ENCODE data around the gene HOXB6. TPM values are rescaled to one million over a fixed set of nuclear protein-coding genes. Genes with fewer than 3 reads are reported as not detected.

The HOXB6 gene
- total and polyA plus RNA-seq, 2 experiments from 2014 or later: 0.12 TPM; not detected in 1

DNA sequence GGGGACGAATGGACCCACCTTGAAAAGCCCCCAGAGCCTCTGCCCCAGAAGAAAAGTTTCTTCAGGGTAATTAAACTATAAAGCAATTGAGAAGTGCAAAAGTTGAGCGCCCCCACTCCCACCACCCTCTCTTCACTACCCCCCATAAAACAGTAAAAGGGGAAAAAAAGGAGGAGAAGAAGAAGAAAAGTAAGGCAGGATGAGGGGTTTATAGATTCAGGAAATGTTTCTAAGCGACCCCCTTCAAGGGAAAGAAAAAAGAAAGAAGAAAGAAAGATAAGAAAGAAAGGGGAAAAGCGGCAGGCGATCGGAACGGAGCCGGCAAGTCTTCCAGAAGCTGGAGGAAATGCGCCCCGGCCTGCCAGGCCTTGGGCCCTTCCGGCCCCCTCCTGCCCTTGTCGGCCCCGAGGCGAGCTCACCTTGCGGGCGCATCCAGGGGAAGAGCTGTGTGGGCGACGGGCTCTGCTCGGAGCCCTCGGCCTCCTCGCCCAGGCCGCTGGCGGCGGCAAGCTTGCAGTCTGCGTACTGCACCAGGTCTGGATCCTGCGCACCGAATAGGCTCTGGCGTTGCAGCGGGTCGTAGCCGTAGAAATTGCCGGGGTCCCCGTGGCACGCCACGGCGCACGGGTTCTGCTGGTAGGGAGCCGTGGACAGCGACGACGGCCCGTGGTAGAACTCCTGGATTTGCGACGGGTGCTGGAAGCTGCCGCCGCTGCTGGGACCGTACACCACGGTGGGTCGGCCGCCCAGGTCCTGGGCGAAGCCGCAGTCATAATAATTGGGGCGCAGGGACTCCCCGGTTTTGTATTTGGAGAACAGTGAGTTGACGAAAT lies 9.3 kb upstream of the HOXB6 start:
- Histone ChIP-seq H3K4me3 (no peak overlapping the region), H3K36me3 (no peaks in the 10 kb centered on the region), H3K9me3 (ENCODE audit: low read depth) (no peaks in the 10 kb centered on the region), H3K27me3 (peaks cover 100% of the 10 kb centered on the region), H3K4me1 (ENCODE audit: low read depth) (peaks cover 8% of the 10 kb centered on the region), H3K27ac (no peak overlapping the region)
- TF ChIP-seq, protein P1, sequence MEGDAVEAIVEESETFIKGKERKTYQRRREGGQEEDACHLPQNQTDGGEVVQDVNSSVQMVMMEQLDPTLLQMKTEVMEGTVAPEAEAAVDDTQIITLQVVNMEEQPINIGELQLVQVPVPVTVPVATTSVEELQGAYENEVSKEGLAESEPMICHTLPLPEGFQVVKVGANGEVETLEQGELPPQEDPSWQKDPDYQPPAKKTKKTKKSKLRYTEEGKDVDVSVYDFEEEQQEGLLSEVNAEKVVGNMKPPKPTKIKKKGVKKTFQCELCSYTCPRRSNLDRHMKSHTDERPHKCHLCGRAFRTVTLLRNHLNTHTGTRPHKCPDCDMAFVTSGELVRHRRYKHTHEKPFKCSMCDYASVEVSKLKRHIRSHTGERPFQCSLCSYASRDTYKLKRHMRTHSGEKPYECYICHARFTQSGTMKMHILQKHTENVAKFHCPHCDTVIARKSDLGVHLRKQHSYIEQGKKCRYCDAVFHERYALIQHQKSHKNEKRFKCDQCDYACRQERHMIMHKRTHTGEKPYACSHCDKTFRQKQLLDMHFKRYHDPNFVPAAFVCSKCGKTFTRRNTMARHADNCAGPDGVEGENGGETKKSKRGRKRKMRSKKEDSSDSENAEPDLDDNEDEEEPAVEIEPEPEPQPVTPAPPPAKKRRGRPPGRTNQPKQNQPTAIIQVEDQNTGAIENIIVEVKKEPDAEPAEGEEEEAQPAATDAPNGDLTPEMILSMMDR (IDR thresholded peaks at IDR 0.05; ENCODE audit: low read depth, low read length): no peak
- DNase-seq (ENCODE audit: low read depth in 1 of 2, low spot score in 1 of 2): no peak

DNA sequence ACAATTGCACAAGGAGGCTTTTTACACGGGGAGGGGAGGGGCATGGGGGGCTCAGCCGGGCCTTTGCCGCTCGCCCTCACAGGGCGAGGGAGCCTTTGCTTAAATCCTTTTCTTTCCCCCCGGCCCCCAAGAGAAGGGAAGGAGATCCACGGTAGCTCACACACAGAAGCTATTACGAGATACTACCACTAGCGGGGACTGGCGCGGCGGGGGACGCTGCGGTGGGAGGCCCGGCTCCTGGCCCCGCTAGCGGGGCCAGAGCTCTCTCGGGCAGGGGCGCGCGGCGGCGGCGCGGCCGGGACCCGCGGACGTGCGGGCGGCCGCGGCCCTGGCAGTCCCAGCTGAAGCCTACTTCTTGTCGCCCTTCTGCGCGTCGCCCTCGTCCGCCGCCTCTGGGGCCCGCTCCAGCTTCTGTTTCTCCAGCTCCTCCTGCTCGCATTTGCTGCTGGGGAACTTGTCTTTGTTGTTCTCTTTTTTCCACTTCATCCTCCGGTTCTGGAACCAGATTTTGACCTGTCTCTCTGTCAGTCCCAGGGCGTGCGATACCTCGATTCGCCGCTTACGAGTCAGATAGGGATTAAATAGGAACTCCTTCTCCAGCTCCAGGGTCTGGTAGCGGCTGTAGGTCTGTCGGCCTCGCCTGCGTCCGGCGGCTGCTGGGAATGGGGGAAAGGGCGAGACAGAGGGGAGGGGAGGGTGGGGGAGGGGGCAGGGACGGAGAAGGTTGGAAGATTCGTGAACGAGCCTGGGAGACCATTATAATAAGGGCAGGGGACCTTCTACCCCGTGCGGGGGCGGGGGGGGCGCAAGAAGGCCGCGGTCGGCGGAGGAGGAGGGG lies 8.3 kb upstream of the HOXB6 start:
- no peaks in the 10 kb centered on the region for H3K36me3 ChIP-seq
- H3K4me1 ChIP-seq (ENCODE audit: low read depth): peaks cover 5% of the 10 kb centered on the region
- DNase-seq (ENCODE audit: low read depth in 1 of 2, low spot score in 1 of 2): peak in 1 of 2 donors; percentile 55
- H3K4me3 ChIP-seq: peak overlapping the region; percentile 14
- TF ChIP-seq, protein P1 (IDR thresholded peaks at IDR 0.05; ENCODE audit: low read depth, low read length): peak; percentile 22
- peaks cover 100% of the 10 kb centered on the region for H3K27me3 ChIP-seq
- H3K9me3 ChIP-seq (ENCODE audit: low read depth): no peaks in the 10 kb centered on the region
- H3K27ac ChIP-seq: no peak overlapping the region

DNA sequence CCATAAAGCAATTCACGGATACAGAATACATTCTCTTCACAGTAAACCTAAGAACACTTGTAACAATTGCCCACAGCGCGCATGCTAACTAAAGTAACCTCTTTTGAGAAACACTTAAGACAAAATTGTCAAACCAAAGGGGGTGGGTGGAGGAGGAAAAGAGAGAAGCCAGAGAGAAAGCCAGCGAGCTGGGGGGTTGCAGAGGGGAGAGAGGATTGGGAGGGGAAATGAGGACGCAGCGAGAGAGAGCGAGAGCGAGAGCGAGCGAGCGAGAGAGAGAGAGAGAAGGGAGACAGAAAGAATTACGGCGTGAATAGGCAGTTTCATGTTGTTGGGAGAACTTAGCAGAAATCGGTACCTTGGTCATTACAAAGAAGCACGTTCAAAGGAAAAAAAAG lies 7.7 kb upstream of the HOXB6 start:
- H3K27me3 ChIP-seq: peaks cover 100% of the 10 kb centered on the region
- H3K9me3 ChIP-seq (ENCODE audit: low read depth): no peaks in the 10 kb centered on the region
- DNase-seq (ENCODE audit: low read depth in 1 of 2, low spot score in 1 of 2): no peak
- TF ChIP-seq, protein P1 (IDR thresholded peaks at IDR 0.05; ENCODE audit: low read depth, low read length): no peak
- H3K4me1 ChIP-seq (ENCODE audit: low read depth): peaks cover 5% of the 10 kb centered on the region
- H3K4me3 ChIP-seq: peak overlapping the region; percentile 14
- no peaks in the 10 kb centered on the region for H3K36me3 ChIP-seq
- no peak overlapping the region for H3K27ac ChIP-seq

DNA sequence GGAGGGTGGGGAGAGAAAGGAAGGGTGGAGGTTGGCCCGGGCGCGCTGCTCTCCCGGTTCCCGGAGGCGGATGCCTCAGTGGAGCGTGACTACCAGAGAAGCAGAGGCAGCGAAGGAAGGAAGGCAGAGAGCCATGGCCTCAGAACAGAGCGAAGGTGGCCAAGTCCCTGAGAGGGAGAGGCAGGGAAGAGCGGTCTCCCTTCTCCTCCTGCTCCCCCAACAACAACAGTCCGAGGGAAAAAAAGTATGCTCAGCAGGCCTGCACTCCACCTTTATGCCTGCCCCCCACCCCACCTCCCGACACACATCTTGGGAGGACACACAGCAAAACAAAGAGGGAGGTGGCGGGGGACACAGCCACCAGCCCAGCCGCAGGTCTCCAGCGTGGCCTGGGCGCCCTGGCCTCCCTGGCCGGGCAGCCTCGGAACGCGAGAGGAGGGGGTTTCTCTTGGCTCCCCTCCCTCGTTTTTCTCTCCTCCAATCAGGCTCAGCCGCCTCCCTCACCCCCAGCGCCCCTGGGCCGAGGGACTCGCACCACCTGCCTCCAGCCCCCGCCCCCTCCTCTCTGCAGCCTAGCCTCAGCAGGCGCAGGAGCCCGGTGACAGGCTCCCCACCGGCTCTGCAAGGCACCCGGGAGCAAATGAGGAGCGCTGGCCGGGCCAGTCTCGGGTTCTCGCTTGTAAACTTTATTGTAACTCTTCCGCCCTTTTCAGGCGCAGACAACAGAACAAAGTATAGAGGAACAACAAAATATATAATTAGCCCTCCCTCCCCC lies 7.1 kb upstream of the HOXB6 start:
- no peak overlapping the region for H3K4me3 ChIP-seq
- no peaks in the 10 kb centered on the region for H3K9me3 ChIP-seq (ENCODE audit: low read depth)
- no peaks in the 10 kb centered on the region for H3K36me3 ChIP-seq
- no peak overlapping the region for H3K27ac ChIP-seq
- H3K27me3 ChIP-seq: peaks cover 100% of the 10 kb centered on the region
- H3K4me1 ChIP-seq (ENCODE audit: low read depth): peaks cover 5% of the 10 kb centered on the region
- no peak for DNase-seq (ENCODE audit: low read depth in 1 of 2, low spot score in 1 of 2)
- TF ChIP-seq, protein P1 (IDR thresholded peaks at IDR 0.05; ENCODE audit: low read depth, low read length): no peak

DNA sequence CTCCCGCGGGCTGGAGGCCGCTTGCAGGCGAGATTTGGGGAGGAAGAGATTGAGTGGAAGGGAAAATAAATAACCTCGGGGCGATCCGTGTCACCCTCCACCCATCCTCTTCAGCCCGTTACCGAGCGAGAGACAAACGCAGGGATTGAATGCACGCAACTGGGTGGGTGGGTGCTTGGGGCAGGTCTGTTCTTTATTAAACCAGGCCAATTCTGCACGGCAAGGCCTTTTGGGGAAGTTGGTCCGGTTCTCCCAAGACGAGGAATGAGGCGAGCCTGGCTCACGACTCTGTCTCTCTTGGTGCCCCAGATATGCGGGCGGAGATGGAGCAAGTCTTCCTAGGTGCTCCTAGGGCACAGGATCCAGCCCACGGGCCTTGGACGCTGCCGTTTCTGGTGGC lies 6.4 kb upstream of the HOXB6 start:
- Histone ChIP-seq H3K4me3 (peak overlapping the region; percentile 41), H3K36me3 (no peaks in the 10 kb centered on the region), H3K27me3 (peaks cover 100% of the 10 kb centered on the region), H3K4me1 (ENCODE audit: low read depth) (peaks cover 5% of the 10 kb centered on the region), H3K9me3 (ENCODE audit: low read depth) (no peaks in the 10 kb centered on the region), H3K27ac (no peak overlapping the region)
- TF ChIP-seq, protein P1 (IDR thresholded peaks at IDR 0.05; ENCODE audit: low read depth, low read length): no peak
- DNase-seq (ENCODE audit: low read depth in 1 of 2, low spot score in 1 of 2): no peak

All from cardiac muscle cell (in vitro differentiated cells and primary cell).